CD1c-positive myeloid dendritic cell (primary cell): ENCODE results near the gene DUSP14.

Source experiments
- DNase-seq: peaks from one replicate; pipeline ENCODE4 v3.0.0-alpha.2; 2016; ENCODE audit errors: extremely low spot score

The DUSP14 gene

GRCh38 chr17:37513711-37514110, 24.0 kb downstream of the DUSP14 start:
- DNase-seq: no peak

GRCh38 chr17:37516127-37516571, 26.5 kb downstream of the DUSP14 start:
- no peak for DNase-seq

GRCh38 chr17:37517881-37518280, 28.2 kb downstream of the DUSP14 start:
- DNase-seq: no peak

GRCh38 chr17:37518826-37519225, 29.1 kb downstream of the DUSP14 start:
- DNase-seq: no peak

GRCh38 chr17:37519251-37519985, 29.7 kb downstream of the DUSP14 start:
- DNase-seq: no peak

GRCh38 chr17:37520174-37520573, 30.5 kb downstream of the DUSP14 start:
- no peak for DNase-seq

- DNase-seq: no peak
These were observed 32.1 kb downstream of the DUSP14 start for GRCh38 chr17:37521821-37522220.

GRCh38 chr17:37523715-37524219, 34.1 kb downstream of the DUSP14 start:
- no peak for DNase-seq

GRCh38 chr17:37527249-37527851, 37.7 kb downstream of the DUSP14 start:
- peak; percentile 12 for DNase-seq

GRCh38 chr17:37530420-37530819, 40.7 kb downstream of the DUSP14 start:
- no peak for DNase-seq

- no peak for DNase-seq
These were observed 43.1 kb downstream of the DUSP14 start for GRCh38 chr17:37532756-37533155.

- no peak for DNase-seq
These were observed 46.2 kb downstream of the DUSP14 start for GRCh38 chr17:37535906-37536305.

- DNase-seq: no peak
These were observed 49.4 kb downstream of the DUSP14 start for GRCh38 chr17:37538981-37539659.

- DNase-seq: no peak
These were observed 52.4 kb downstream of the DUSP14 start for GRCh38 chr17:37541880-37542660.

GRCh38 chr17:37543637-37544052, 54.0 kb downstream of the DUSP14 start:
- no peak for DNase-seq

- no peak for DNase-seq
These were observed 55.8 kb downstream of the DUSP14 start for GRCh38 chr17:37545486-37545885.

GRCh38 chr17:37546302-37546701, 56.6 kb downstream of the DUSP14 start:
- no peak for DNase-seq

GRCh38 chr17:37547986-37548385, 58.3 kb downstream of the DUSP14 start:
- no peak for DNase-seq

GRCh38 chr17:37551788-37552187, 62.1 kb downstream of the DUSP14 start:
- no peak for DNase-seq

- peak; percentile 66 for DNase-seq
These were observed 63.8 kb downstream of the DUSP14 start for GRCh38 chr17:37553401-37553966.

- no peak for DNase-seq
These were observed 65.7 kb downstream of the DUSP14 start for GRCh38 chr17:37555386-37555785.

- DNase-seq: no peak
These were observed 67.8 kb downstream of the DUSP14 start for GRCh38 chr17:37557482-37557881.
